ENCODE data around the gene LRRC8A.

- TF ChIP-seq ZBTB7A (IDR thresholded peaks at IDR 0.05; ENCODE audit: low read depth) (no peak), REST (IDR thresholded peaks at IDR 0.05; ENCODE audit: low read depth) (no peak), NFIC (IDR thresholded peaks at IDR 0.05) (no peak), RAD21 (IDR thresholded peaks at IDR 0.05; ENCODE audit: low read depth) (no peak), EGR1 (IDR thresholded peaks at IDR 0.05) (no peak), EP300 (IDR thresholded peaks at IDR 0.05; ENCODE audit: borderline replicate concordance) (no peak), TEAD4 (IDR thresholded peaks at IDR 0.05) (no peak)
These were observed 2.2 kb downstream of the LRRC8A start for GRCh38 chr9:128884164-128884563.
